CD4-positive, alpha-beta T cell treated with Interleukin-4 for 4 hours (primary cell): Measurements from ENCODE around the gene CNTN5.
"Not testable (repeated sequence)": the region's sequence is repeated elsewhere in the genome, so short reads cannot be mapped to it uniquely, and the experiment has no call there.

ENCODE experiments used
- DNase-seq: peaks from one replicate; pipeline ENCODE4 v3.0.0-alpha.2; 2020

Gene CNTN5

DNA sequence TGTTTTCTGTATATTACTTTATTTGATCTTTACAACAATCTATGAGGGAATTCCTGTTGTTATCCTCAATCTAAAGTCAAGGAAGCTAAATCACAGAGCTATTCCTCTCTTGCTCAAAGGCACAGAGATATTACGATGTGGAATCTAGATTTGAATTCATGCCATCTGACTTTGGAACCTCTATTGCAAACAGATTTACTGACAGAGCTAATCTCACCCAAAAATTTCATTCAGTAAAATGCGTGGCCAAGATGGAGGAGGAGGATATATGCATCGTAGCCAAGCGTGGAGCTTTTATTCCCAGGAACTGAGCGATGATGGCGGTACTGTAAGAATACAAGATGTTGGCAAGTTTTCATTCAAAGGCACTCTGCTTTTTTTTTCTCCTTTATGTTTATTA, 791.8 kb downstream of the CNTN5 start:
- DNase-seq, result no peak

DNA sequence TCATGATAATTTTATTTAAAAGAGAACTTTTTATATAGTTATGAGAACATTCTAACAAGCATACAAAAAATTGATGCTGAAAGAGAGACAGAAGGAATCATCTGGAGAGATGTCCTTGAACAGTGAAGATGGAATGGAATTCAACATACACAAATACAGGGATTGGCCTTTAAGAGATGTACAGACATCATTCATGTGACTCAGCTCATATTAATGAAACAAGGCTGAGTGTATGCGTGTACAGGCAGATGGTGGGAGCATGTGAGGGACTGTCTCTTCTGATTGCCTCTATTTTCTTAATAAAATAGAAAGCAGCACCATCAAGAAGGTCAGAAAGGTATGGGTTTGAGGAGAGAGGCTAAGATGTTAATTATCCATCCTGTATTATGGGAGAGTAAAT, 793.3 kb downstream of the CNTN5 start:
- DNase-seq, result no peak

DNA sequence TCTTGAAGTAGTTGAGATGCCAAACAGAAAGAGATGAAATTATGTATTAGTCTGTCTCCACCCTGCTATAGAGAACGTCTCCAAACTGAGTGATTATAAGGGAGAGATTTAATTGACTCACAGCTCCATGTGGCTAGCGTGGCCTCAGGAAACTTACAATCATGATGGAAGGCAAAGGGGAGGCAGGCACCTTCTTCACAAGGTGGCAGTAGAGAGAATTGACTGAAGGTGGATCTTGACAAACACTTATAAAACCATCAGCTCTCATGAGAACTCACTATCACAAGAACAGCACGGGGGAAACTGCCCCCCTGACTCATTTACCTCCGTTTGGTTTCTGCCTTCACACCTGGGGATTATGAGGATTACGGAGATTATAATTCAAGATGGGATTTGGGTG, 794.0 kb downstream of the CNTN5 start:
- DNase-seq, result no peak

DNA sequence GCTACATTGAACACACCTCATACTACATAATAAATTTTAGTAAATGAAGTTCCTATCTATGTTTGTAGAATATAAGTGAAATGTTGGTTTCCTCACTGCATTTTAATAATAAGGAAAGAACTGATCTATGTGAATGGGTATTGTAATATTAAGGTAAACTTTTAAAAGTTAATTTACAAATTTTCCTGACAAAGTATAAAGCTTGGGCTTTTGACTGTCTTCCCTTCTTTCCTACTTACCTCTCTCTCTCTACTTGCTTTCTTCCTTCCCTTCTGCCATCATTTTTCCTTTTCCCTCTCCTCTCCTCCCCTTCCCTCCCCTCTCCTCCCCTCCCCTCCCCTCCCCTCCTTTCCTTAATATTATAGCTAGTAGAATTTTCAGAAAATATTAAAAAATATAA, 798.2 kb downstream of the CNTN5 start:
- DNase-seq, result no peak

DNA sequence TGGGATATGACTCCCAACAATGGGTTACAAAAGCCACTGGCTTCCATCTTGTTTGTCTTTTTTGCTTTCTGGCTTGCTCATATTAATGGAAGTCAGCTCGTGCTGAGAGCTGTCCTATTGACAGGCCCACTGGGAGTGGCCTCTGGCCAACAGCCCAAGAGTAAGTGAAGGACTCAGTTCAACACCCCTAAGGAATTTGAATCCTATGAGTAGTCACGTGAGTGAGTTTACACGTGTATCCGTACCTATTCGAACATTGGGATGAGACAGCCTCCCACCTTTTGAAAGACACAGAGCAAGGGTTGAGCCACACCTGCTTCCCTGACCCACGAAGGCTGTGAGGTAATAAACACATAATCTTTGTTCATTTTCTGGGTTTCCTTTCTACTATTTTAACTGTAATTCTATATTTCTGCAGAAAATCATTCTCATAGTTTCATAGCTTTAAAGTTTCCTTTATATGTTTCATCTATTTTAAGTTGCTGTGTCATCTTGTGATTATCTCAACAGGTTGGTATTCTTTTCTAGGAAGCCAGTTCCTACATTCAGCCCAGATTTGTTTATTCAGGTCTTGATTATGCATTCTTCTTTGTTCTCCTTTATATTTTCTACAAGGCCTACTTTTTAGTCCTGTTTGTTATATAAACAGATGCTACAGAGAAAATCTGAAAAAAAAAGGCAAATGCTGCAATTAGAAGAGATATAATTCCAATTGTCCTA, 802.3 kb downstream of the CNTN5 start:
- DNase-seq, result no peak

DNA sequence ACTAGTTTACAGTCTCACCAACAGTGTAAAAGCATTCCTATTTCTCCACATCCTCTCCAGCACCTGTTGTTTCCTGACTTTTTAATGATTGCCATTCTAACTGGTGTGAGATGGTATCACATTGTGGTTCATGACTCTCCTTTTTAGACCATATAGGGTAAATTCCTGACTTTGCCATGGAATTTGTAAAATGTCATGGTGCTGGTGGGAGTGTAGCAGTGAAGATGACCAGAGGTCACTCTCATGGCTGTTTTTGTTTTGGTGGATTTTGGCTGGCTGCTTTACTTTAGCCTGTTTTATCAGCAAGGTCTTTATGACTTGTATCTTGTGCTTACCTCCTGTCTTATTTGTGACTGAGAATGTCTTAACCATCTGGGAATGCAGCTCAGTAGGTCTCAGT, 816.0 kb downstream of the CNTN5 start:
- DNase-seq, result not testable (repeated sequence)

DNA sequence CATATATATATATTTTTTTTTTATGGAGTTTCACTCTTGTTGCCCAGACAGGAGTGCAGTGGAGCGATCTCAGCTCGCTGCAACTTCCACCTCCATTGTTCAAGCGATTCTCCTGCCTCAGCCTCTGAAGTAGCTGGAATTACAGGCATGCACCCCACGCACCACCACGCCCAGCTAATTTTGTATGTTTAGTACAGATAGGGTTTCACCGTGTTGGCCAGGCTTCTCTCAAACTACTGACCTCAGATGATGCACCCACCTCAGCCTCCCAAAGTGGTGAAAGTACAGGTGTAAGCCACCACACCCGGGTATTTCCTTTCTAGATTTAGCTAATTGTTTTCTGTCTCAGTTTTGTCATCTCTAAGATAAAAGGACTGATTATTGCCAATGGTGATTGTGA, 821.1 kb downstream of the CNTN5 start:
- no peak for DNase-seq

DNA sequence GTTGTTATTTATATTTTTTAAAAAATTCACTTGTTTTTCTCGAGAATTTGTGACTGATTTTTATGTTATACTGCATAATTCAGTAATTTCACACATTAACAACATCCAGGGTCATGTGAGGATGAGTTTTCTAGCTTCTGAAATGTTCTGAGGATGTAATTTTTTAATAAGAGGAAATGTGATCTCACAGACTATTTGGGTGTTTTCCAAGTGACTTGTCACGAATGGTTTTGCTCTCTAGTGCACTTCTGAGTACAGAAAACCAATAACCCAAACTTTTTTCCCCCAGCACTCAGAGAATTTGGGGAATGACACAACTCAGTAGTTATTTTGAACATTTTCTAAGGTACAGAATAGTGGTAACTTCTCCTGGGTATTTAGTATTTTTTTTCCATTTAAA, 845.2 kb downstream of the CNTN5 start:
- no peak for DNase-seq

DNA sequence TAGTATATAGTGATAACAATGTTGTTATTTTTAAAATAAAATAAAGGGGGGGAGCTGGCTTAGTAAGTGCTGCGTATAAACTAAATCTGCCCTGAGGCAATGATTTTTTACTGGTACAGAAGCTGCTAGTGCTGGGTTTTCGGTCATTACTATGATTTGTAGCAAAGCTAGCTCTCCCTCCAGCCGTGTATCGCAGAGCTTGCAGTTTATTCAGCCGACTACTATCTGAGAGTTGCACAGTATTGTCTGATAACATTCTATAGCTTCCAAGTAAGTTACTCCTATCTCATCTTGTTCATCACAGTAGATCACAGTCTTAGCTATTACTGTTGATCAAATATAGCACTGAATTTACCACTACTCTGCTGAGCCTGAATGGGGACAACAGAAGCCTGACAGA, 860.9 kb downstream of the CNTN5 start:
- DNase-seq, result no peak

DNA sequence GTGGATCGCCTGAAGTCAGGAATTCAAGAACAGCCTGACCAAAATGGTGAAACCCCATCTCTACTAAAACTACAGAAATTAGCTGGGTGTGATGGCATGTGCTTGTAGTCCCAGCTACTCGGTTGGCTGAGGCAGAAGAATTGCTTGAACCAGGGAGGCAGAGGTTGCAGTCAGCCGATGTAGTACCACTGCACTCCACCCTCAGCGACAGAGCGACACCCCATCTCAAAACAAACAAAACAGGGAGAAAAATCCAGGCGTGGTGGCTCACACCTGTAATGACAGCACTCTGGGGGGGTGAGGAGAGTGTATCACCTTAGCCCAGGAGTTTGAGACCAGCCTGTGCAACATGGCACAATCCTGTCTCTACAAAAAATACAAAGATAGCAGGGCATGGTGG, 864.0 kb downstream of the CNTN5 start:
- DNase-seq, result no peak

DNA sequence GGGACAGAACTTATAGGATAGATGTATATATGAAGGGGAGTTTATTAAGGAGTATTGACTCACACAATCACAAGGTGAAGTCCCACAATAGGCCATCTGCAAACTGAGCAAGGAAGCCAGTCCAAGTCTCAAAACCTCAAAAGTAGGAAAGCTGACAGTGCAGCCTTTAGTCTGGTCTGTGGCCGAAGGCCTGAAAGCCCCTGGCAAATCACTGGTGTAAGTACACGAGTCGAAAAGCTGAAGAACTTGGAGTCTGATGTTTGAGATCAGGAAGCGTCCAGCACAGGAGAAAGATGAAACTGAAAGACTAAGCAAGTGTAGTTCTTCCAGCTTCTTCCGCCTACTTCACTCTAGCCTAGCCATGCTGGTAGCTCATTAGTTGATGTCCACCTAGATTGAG, 866.7 kb downstream of the CNTN5 start:
- no peak for DNase-seq

DNA sequence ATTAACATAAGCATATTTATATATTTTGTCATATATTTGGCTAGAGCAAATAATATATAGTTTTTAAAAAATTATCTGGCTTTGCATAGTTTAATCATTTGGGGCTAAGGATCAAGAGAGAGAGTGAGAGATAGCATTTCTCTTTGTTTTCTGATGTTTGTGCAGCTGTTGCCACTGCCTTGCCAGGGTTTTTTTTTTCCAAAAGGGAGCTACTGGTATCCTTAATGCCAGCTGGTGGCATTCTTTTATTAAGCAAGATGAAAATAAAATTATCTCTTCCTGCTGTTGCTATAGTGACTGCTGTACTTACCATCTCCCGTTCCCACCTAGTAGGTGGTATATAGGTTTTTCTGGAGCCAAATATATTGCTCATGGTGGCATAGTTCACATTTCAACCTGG, 873.1 kb downstream of the CNTN5 start:
- DNase-seq, result no peak

DNA sequence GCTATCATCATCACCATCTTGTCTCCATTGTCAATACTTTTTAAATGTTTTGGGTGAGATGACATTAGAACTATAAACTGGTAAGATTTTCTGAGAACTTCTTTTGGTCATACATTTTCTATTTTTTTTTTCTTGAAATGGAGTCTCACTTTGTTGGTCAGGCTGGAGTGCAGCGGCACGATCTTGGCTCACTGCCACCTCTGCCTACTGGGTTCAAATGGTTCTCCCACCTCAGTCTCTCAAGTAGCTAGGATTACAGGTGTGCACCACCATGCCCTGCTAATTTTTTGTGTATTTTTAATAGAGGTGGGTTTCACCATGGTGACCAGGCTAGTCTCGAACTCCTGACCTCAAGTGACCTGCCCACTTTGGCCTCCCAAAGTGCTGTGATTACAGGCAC, 880.4 kb downstream of the CNTN5 start:
- no peak for DNase-seq

DNA sequence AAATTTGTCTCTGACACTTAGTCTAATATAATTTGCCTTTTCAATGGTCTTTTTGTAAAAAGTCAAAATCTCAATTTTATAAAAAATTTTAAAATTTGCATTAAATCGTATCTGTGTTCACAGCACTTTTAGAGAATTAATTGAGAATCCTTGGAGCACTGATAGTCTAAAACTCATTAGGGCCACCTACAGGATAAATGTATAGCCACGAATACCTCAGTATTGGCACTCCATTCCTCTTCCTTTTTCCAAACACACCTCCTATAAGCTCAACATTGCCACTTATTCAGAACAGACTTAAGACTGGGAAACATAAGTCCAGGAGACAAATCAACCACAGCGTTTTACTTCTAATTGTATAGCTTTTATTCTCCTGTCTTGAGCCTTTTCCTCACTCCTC, 890.4 kb downstream of the CNTN5 start:
- DNase-seq, result no peak

DNA sequence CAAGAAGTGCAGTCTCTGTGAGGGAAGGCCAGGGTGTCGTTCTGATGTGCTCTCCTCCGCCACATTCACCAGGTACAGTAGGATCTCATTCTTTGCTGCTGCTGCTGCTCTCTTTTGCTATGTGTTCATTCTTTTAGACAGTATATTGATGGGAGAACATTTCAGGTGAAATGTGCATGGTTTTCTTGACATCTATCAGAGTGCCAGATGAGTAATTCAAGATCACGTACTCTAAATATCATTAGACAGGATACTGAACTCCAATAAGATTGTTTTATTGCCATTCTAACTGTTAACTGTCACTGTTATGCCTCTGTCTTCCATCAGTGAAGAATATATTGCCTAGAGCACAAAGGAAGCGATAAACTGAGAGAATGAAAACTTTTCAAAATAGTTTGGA, 895.3 kb downstream of the CNTN5 start:
- DNase-seq, result no peak

DNA sequence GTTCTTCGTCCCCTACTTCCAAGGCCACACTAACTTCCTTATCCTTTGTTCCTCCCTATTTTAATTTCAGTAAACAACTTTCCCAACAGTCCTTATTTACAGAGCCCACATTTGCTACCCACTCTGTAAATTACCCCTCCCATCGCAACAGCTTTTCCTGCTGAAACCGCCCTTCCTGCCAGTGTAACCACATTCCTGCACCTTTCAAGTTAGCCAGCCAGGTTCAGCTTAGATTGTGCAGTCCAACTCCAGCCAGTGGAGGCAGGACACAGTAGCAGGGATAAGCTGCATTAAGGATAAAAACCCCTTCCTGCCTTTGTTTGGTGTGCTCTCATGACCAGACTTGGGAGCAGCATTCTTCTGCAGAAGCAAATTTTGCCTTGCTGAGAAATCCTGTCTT, 898.0 kb downstream of the CNTN5 start:
- no peak for DNase-seq

DNA sequence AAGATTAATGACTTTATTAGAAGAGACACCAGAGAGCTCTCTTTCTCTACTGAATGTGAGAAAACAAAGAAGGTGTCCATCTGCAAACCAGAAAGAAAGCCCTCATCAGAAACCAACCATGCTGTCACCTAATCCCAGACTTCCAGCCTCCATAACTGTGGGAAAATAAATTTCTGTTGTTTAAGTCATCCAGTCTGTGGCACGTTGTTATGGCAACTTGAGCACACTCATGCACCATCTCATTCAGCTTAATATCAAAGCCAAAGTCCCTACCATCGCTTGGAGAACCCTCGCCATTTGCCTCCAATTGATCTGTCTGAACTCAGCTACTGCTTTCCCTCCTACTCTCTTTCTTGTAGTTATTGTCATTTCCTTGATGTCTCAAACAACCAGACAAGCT, 900.2 kb downstream of the CNTN5 start:
- DNase-seq, result no peak

DNA sequence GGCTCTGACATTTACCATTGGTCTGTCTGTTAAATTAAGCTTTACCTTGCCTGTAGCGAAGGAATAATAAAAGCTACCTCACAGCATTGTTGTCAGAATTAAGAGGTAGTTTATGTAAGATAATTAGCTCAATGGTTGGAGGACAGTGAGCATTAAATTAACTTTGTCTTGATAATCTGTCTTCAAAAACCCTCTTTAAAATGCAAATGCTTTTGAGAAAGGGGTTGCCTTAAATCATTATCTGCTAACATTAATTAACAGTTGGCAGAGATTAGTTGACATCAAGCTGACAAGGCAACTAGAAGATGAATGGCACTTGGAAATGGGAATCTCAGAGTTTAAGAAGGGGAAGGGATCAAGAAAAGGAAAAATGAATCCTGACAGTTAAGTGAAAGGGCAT, 905.2 kb downstream of the CNTN5 start:
- no peak for DNase-seq

DNA sequence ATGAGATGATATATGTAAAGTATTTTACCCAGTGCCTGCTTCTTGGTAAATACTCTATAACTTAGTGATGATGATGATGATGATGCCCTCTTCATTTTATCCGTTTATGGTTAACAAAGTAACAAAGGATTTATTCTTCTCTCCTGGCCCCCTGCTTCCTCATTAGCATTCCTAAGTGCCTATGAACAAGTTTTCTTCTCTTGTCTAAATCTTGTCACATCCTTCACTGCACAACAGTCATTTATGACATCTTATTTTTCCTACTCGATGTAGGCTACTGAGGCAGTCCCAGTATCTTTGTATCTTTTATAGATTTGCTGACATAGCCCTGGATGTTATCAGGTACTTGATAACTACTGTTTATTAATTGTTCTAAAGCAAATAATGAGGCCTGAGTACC, 911.9 kb downstream of the CNTN5 start:
- DNase-seq, result no peak

DNA sequence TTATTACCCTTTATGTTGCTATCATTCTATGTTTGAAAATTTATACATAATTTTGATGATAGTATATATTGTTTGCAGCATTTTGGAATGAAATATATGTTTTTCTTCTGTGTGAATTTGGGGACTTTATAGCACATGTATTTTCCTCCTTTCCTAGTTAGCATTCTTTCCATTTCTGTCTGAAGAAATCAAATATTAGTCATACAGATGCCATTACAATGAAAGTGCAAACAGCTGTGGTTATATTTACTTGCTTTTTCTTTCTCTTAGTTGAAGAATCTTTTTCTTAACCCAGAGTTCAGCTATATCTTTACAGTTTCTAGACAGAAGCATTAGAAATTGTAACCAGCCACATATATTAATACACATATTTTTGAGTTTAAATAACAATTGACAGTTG, 913.3 kb downstream of the CNTN5 start:
- no peak for DNase-seq

DNA sequence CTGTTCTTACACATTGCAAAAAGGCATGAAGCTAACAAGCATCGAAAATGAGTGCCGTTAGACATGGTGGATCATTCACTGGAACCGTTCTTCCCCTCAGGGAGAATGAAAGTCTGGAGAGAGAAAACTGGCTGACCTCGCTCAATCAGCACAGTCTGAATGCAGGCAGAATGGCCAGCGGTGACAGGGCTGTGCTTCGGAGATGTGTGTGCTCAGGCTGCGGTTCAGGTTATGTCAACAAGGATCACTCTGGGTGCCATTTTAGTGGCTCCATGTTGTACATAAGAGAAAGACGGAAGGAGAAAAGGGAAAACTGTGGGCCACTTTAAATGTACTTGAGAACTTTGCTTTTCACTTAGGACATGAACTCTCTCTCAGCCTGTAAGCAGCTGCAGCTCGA, 916.6 kb downstream of the CNTN5 start:
- DNase-seq, result no peak

DNA sequence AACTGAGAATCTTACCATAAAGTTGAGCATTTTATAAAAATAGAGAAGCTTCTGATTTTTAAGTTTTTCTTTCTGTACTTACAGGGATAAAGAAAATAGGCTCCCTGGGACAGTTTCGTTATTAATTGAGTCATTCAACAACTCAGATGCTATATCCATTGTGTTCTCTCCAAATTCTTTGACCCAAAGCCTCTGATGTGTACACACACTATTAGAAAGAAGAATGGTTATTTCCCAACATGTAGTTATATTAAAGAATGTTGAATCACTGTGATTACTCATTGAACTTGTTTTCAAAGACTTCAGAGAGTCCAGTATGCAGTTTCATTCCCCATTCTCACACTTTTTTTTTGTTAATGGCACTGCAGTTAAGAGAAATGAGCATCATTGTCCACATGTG, 932.1 kb downstream of the CNTN5 start:
- DNase-seq, result no peak

DNA sequence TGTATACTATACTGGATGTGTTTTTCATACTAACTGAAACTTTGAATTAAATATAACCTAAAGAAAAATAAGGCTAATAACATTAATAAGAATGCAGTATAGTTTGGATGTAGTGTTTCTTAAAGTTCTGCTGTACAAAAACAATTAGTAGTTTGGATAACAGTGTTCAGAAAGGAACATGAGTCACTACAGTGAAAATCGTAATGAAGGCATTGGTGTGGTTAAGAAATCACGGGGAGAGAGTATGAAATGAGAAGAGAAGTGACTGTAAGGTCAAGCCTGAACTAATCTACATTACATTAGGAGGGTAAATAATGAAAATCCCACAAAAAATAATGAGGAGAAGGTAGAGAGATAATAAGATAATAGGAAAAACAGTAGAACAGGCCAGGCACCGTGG, 939.8 kb downstream of the CNTN5 start:
- DNase-seq, result no peak

DNA sequence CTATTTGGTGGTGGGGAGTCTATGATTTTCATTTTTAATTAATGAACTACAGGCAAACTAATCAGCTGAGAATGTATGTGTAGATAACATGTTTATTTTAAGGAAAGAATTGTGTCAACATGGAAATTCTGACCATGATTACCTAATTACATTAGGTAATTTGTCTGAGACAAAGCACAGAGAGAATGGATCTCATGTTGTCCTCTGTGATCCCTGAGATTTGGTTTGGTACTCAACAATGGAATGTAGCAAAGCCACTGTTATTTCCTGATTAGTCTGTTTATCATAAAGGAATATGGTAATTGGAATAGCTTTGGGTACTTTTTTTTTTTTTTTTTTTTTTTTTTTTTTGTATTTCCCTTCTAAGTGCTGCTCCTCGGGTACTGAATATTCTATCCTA, 947.6 kb downstream of the CNTN5 start:
- DNase-seq, result no peak

DNA sequence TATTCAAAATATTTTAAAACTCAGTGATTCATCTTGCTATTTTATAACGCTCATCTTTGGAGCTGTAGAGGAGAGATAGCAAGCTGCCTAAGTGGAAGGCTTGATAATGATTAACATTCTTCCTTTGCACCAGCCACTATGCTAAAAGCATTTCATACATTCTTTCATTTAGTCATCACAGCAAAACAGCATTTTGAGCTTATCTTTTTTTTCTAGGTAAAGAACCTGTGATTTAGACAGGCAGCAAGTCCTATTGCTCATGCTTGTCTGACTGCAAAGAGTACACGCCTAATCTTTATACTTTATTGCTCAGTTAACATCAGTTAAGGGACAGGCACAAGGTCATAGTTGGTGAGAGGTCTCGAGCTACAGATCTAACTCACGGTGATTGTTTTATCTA, 953.2 kb downstream of the CNTN5 start:
- DNase-seq, result no peak

DNA sequence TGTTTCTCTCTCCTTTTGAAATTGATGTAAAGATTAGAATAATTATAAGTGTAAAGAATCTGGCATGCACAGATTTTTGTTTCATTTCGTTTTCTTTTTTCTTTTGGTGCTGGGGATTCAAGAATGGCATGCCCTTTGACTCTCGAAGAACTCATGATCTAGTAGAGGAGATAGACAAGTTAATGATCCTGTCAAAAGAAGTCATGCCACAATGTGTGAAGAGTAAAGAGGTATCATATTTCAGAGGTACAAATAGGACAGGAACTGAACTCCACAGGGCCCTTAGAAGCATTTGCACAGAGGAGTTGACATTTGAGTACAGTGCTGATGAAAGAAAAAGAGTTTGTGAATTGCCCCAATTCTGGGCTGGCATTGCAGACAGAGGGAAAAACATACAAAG, 958.3 kb downstream of the CNTN5 start:
- no peak for DNase-seq
